Erythroblast (primary cell): ENCODE measurements around the gene TIPRL.
"Not testable (repeated sequence)": the region's sequence is repeated elsewhere in the genome, so short reads cannot be mapped to it uniquely, and the experiment has no call there.

Source experiments
- GATA1 ChIP-seq: IDR thresholded peaks from 2 replicates; pipeline ENCODE4 v1.6.1; 2011; ENCODE audit warnings: low read depth, mild to moderate bottlenecking, control low read depth, low read length, moderate library complexity
- POLR2A ChIP-seq: IDR thresholded peaks from 2 replicates; pipeline ENCODE4 v1.6.1; 2011; ENCODE audit warnings: mild to moderate bottlenecking, low read length

- TF ChIP-seq POLR2A, GATA1: not testable (repeated sequence)
Observed at GRCh38 chr1:168181063-168181720, 2.4 kb downstream of the TIPRL start.
